ENCODE measurements around the gene PLPPR1.
A peak's percentile ranks its signal among the peaks of the same experiment; 100 is the strongest.
"Not testable (repeated sequence)": the region's sequence is repeated elsewhere in the genome, so short reads cannot be mapped to it uniquely, and the experiment has no call there.

The PLPPR1 gene

GRCh38 chr9:101028346-101029314 lies at the start of gene PLPPR1:
Gene PLPPR1 (plus strand): TSS chr9:101028727.
- DNase-seq (ENCODE audit: low spot score) = peak; percentile 87

GRCh38 chr9:100989731-100990130 lies 38.8 kb upstream of the PLPPR1 start:
- DNase-seq (ENCODE audit: low spot score) = no peak

GRCh38 chr9:100990605-100991381 lies 37.7 kb upstream of the PLPPR1 start:
- no peak for DNase-seq (ENCODE audit: low spot score)

- no peak for DNase-seq (ENCODE audit: low spot score)
Measured at GRCh38 chr9:100992632-100993031, 35.9 kb upstream of the PLPPR1 start.

GRCh38 chr9:100999906-101000544 lies 28.5 kb upstream of the PLPPR1 start:
- no peak for DNase-seq (ENCODE audit: low spot score)

- DNase-seq (ENCODE audit: low spot score) = no peak
Measured at GRCh38 chr9:101005246-101005645, 23.3 kb upstream of the PLPPR1 start.

- DNase-seq (ENCODE audit: low spot score) = peak; percentile 20
Measured at GRCh38 chr9:101014566-101014965, 14.0 kb upstream of the PLPPR1 start.

GRCh38 chr9:101018467-101018866 lies 10.1 kb upstream of the PLPPR1 start:
- DNase-seq (ENCODE audit: low spot score) = peak; percentile 47

- no peak for DNase-seq (ENCODE audit: low spot score)
Measured at GRCh38 chr9:101022704-101023103, 5.8 kb upstream of the PLPPR1 start.

GRCh38 chr9:101025940-101026339 lies 2.6 kb upstream of the PLPPR1 start:
- DNase-seq (ENCODE audit: low spot score) = no peak

- DNase-seq (ENCODE audit: low spot score) = no peak
Measured at GRCh38 chr9:101026824-101027223, 1.7 kb upstream of the PLPPR1 start.

- no peak for DNase-seq (ENCODE audit: low spot score)
Measured at GRCh38 chr9:101027236-101027635, 1.3 kb upstream of the PLPPR1 start.

GRCh38 chr9:101027733-101028345 lies 688 bp upstream of the PLPPR1 start:
- DNase-seq (ENCODE audit: low spot score) = peak; percentile 43

- DNase-seq (ENCODE audit: low spot score) = peak; percentile 28
Measured at GRCh38 chr9:101029315-101030085, 973 bp downstream of the PLPPR1 start.

GRCh38 chr9:101030086-101030391 lies 1.5 kb downstream of the PLPPR1 start:
- no peak for DNase-seq (ENCODE audit: low spot score)

- DNase-seq (ENCODE audit: low spot score) = no peak
Measured at GRCh38 chr9:101032426-101032825, 3.9 kb downstream of the PLPPR1 start.

GRCh38 chr9:101034222-101034621 lies 5.7 kb downstream of the PLPPR1 start:
- no peak for DNase-seq (ENCODE audit: low spot score)

- peak; percentile 28 for DNase-seq (ENCODE audit: low spot score)
Measured at GRCh38 chr9:101035098-101035497, 6.6 kb downstream of the PLPPR1 start.

- DNase-seq (ENCODE audit: low spot score) = peak; percentile 33
Measured at GRCh38 chr9:101037430-101037829, 8.9 kb downstream of the PLPPR1 start.

GRCh38 chr9:101038488-101038887 lies 10.0 kb downstream of the PLPPR1 start:
- DNase-seq (ENCODE audit: low spot score) = peak; percentile 15

GRCh38 chr9:101039581-101039980 lies 11.1 kb downstream of the PLPPR1 start:
- not testable (repeated sequence) for DNase-seq (ENCODE audit: low spot score)
